SK-N-SH treated with all-trans-retinoic acid at 6 μM for 48 hours (cell line): ENCODE measurements around the gene PTTG2.
"Not testable (repeated sequence)": the region's sequence is repeated elsewhere in the genome, so short reads cannot be mapped to it uniquely, and the experiment has no call there.

Experiments
- ATAC-seq: fragments of 200-7000 bp; cut with Tn5 transposase; 3 replicates; pipeline ENCODE4 v1.9.1; 2020; ENCODE audit warnings: mild to moderate bottlenecking, moderate library complexity
- ARNTL ChIP-seq: fragments of 450-650 bp; formaldehyde crosslinking; IDR thresholded peaks from 2 replicates; pipeline ENCODE4 v1.5.0; 2020; ENCODE audit warnings: low read depth, mild to moderate bottlenecking, moderate library complexity, borderline replicate concordance
- BACH2 ChIP-seq: fragments of 250-450 bp; sonication (Bioruptor Pico); IDR thresholded peaks from 2 replicates; pipeline ENCODE4 v1.9.0; 2021; ENCODE audit warnings: mild to moderate bottlenecking, borderline replicate concordance
- CSDC2 ChIP-seq: fragments of 250-450 bp; sonication (Bioruptor Pico); IDR thresholded peaks from 2 replicates; pipeline ENCODE4 v1.5.0; 2020; ENCODE audit warnings: mild to moderate bottlenecking, moderate library complexity
- ESRRG ChIP-seq: fragments of 250-450 bp; sonication (Bioruptor Pico); IDR thresholded peaks from 2 replicates; pipeline ENCODE4 v1.6.1; 2021; ENCODE audit warnings: mild to moderate bottlenecking
- GLIS3 ChIP-seq: fragments of 250-450 bp; sonication (Bioruptor Pico); IDR thresholded peaks from 2 replicates; pipeline ENCODE4 v1.5.0; 2020; ENCODE audit warnings: mild to moderate bottlenecking, moderate library complexity
- ISL1 ChIP-seq: fragments of 250-450 bp; sonication (Bioruptor Pico); IDR thresholded peaks from 2 replicates; pipeline ENCODE4 v2.1.2; 2022; ENCODE audit warnings: mild to moderate bottlenecking, moderate library complexity
- OSR1 ChIP-seq: fragments of 250-450 bp; sonication (Bioruptor Pico); IDR thresholded peaks from 2 replicates; pipeline ENCODE4 v1.8.0; 2022; ENCODE audit warnings: moderate library complexity, mild to moderate bottlenecking, inconsistent platforms
- PPARA ChIP-seq: fragments of 250-450 bp; sonication (Bioruptor Pico); IDR thresholded peaks from 2 replicates; pipeline ENCODE4 v1.5.0; 2020; ENCODE audit warnings: mild to moderate bottlenecking, borderline replicate concordance
- RARB ChIP-seq: fragments of 250-450 bp; sonication (Bioruptor Pico); IDR thresholded peaks from 2 replicates; pipeline ENCODE4 v1.8.0; 2021; ENCODE audit warnings: mild to moderate bottlenecking, moderate library complexity
- SNAI2 ChIP-seq: fragments of 250-450 bp; sonication (Bioruptor Pico); IDR thresholded peaks from 2 replicates; pipeline ENCODE4 v1.5.0; 2020; ENCODE audit warnings: mild to moderate bottlenecking, moderate library complexity
- TCF4 ChIP-seq: fragments of 250-450 bp; sonication (Bioruptor Pico); IDR thresholded peaks from 2 replicates; pipeline ENCODE4 v1.8.0; 2021; ENCODE audit warnings: mild to moderate bottlenecking, moderate library complexity, borderline replicate concordance
- TOX ChIP-seq: fragments of 250-450 bp; sonication (Bioruptor Pico); IDR thresholded peaks from 2 replicates; pipeline ENCODE4 v1.8.0; 2021; ENCODE audit warnings: mild to moderate bottlenecking, moderate library complexity, borderline replicate concordance
- ZC3H10 ChIP-seq: fragments of 250-450 bp; sonication (Bioruptor Pico); IDR thresholded peaks from 2 replicates; pipeline ENCODE4 v1.5.1; 2021; ENCODE audit warnings: mild to moderate bottlenecking, moderate library complexity
- ZFP30 ChIP-seq: fragments of 450-650 bp; formaldehyde crosslinking; IDR thresholded peaks from 2 replicates; pipeline ENCODE4 v1.5.0; 2022; ENCODE audit warnings: mild to moderate bottlenecking, moderate library complexity
- ZNF70 ChIP-seq: fragments of 450-650 bp; formaldehyde crosslinking; IDR thresholded peaks from 2 replicates; pipeline ENCODE4 v1.5.0; 2020; ENCODE audit warnings: mild to moderate bottlenecking, moderate library complexity
- ZNF8 ChIP-seq: fragments of 450-650 bp; formaldehyde crosslinking; IDR thresholded peaks from 2 replicates; pipeline ENCODE4 v1.5.0; 2020; ENCODE audit warnings: mild to moderate bottlenecking, moderate library complexity
- TF ChIP-seq, protein P1 (sequence below): fragments of 250-450 bp; sonication (Bioruptor Pico); IDR thresholded peaks from 2 replicates; pipeline ENCODE4 v1.8.0; 2021; ENCODE audit warnings: low read depth, mild to moderate bottlenecking, moderate library complexity, borderline replicate concordance
- TF ChIP-seq, protein P2 (sequence below): fragments of 250-450 bp; sonication (Bioruptor Pico); IDR thresholded peaks from 2 replicates; pipeline ENCODE4 v1.5.1; 2020; ENCODE audit warnings: low read depth, mild to moderate bottlenecking, moderate library complexity
- TF ChIP-seq, protein P3 (sequence below): fragments of 250-450 bp; sonication (Bioruptor Pico); IDR thresholded peaks from 2 replicates; pipeline ENCODE4 v1.5.1; 2021; ENCODE audit warnings: mild to moderate bottlenecking, moderate library complexity
- TF ChIP-seq, protein P4 (sequence below): fragments of 250-450 bp; sonication (Bioruptor Pico); IDR thresholded peaks from 2 replicates; pipeline ENCODE4 v1.8.0; 2020; ENCODE audit warnings: mild to moderate bottlenecking, moderate library complexity, borderline replicate concordance

PTTG2 gene

DNA sequence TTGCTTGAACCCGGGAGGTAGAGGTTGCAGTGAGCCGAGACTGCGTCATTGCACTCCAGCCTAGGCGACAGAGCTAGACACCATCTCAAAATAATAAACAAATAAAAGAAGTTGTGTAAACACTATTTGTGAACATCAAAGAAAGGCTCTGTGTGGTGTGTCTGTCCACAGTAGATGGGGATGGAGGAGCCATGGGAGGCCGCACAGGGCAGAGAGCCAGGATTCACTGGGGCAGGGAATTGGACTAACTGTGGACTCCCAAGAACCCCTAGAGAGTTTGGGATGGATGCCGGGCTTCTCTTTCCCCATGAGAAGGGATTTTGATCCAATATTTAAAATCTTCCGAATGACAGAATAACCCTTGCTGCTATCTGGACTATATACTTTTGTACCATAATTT, 42.8 kb upstream of the PTTG2 start:
- no peak for ATAC-seq
- no peak for TF ChIP-seq ARNTL

DNA sequence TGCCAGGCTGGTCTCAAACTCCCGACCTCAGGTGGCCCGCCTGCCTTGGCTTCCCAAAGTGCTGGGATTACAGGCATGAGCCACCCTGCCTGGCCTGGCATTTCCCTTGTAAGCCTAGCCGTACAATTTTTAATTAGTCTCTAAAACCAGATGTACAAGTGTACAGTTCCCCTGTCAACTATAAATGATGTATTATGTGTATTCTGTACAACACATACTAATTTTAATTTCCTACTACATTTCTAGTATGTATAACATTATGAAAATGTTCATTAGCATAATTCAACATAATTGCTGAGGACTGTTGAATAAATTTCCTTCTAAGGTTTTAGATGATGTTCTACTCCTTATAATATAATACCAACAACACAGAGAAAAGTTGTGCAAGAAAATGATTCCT, 41.5 kb upstream of the PTTG2 start:
- TF ChIP-seq TCF4 (CRISPR knock-in tag) (no peak), GLIS3 (CRISPR knock-in tag) (no peak)
- no peak for ATAC-seq

DNA sequence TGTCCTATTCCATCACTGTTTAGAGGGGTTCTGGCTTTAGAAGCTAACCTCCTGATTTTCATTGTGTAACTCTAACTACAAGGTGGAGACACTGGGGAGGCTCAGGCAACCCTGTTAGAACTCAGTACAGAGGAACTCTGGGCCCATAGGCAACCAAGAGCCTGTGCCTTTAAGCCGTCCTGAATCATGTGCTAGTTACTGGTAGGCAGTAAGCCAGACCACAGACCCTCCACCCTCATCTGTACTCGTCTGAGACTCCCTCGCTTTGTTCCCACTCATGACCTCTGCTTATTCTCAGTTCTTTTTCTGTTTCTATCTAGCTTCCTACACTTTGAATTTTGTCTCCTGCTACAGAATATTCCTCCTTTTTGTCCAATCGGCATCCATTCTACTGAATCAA, 37.9 kb upstream of the PTTG2 start:
- TF ChIP-seq BACH2 (CRISPR knock-in tag) (no peak), SNAI2 (CRISPR knock-in tag) (no peak), CSDC2 (no peak)
- TF ChIP-seq, protein P1, sequence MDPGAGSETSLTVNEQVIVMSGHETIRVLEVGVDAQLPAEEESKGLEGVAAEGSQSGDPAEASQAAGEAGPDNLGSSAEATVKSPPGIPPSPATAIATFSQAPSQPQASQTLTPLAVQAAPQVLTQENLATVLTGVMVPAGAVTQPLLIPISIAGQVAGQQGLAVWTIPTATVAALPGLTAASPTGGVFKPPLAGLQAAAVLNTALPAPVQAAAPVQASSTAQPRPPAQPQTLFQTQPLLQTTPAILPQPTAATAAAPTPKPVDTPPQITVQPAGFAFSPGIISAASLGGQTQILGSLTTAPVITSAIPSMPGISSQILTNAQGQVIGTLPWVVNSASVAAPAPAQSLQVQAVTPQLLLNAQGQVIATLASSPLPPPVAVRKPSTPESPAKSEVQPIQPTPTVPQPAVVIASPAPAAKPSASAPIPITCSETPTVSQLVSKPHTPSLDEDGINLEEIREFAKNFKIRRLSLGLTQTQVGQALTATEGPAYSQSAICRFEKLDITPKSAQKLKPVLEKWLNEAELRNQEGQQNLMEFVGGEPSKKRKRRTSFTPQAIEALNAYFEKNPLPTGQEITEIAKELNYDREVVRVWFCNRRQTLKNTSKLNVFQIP (CRISPR knock-in tag) = no peak

DNA sequence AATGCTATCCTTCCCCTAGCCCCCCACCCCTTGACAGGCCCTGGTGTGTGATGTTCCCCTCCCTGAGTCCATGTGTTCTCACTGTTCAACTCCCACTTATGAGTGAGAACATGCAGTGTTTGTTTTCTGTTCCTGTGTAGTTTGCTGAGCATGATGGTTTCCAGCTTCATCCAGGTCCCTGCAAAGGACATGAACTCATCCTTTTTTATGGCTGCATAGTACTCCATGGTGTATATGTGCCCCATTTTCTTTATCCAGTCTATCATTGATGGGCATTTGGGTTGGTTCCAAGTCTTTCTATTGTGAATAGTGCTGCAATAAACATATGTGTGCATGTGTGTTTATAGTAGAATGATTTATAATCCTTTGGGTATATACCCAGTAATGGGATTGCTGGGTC, 37.1 kb upstream of the PTTG2 start:
- not testable (repeated sequence) for ATAC-seq

More for the DNA sequence above, 37.9 kb upstream of the PTTG2 start:
- ATAC-seq = no peak

DNA sequence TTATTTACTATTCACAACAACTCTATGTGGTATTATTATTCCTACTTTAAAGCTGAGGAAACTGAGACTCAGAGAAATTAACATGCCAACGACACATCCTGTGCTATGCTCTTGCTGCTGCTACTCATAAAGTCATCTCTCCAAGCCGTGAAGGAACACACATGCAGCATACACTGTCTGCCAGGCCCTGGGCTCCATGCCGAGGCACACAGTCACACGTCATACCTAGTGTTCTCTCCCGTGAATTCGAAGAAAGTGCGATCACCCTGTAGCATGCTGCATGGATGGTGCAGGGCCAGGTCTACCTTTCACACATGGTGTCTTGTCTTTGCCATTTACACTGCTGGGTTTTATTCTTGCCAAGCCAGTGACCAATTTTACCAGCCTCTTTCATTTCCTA, 35.3 kb upstream of the PTTG2 start:
- no peak for TF ChIP-seq ESRRG
- TF ChIP-seq, protein P2, sequence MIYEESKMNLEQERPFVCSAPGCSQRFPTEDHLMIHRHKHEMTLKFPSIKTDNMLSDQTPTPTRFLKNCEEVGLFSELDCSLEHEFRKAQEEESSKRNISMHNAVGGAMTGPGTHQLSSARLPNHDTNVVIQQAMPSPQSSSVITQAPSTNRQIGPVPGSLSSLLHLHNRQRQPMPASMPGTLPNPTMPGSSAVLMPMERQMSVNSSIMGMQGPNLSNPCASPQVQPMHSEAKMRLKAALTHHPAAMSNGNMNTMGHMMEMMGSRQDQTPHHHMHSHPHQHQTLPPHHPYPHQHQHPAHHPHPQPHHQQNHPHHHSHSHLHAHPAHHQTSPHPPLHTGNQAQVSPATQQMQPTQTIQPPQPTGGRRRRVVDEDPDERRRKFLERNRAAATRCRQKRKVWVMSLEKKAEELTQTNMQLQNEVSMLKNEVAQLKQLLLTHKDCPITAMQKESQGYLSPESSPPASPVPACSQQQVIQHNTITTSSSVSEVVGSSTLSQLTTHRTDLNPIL (CRISPR knock-in tag) = no peak
- TF ChIP-seq OSR1 = no peak
- no peak for TF ChIP-seq SNAI2 (CRISPR knock-in tag)
- TF ChIP-seq ZNF8 = no peak
- no peak for ATAC-seq

DNA sequence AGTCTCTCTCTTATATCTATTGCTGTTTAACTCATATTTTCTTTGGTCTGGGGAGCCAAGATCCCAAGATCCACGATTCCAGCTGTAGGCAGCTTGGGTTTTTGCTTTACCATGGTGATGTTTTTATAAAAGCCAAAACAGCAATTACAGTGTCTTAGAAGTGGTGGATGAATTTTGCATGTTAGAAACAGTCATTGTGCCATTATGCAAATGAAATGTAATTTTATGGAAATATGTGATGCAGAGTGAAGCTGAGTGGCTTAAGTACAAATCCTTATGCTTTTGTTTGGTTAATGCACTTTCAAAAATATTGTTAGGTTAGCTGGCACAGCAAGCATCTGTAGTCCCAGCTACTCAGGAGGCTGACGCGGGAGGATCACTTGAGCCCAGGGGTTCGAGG, 32.8 kb upstream of the PTTG2 start:
- no peak for TF ChIP-seq ZNF8
- TF ChIP-seq OSR1 = no peak
- TF ChIP-seq TCF4 (CRISPR knock-in tag) = no peak
- no peak for TF ChIP-seq ESRRG
- TF ChIP-seq ISL1 (CRISPR knock-in tag) = no peak
- TF ChIP-seq, protein P2 (CRISPR knock-in tag) = no peak
- TF ChIP-seq BACH2 (CRISPR knock-in tag) = no peak
- TF ChIP-seq TOX (CRISPR knock-in tag) = no peak
- TF ChIP-seq ZNF70 (CRISPR knock-in tag) = no peak
- TF ChIP-seq, protein P3, sequence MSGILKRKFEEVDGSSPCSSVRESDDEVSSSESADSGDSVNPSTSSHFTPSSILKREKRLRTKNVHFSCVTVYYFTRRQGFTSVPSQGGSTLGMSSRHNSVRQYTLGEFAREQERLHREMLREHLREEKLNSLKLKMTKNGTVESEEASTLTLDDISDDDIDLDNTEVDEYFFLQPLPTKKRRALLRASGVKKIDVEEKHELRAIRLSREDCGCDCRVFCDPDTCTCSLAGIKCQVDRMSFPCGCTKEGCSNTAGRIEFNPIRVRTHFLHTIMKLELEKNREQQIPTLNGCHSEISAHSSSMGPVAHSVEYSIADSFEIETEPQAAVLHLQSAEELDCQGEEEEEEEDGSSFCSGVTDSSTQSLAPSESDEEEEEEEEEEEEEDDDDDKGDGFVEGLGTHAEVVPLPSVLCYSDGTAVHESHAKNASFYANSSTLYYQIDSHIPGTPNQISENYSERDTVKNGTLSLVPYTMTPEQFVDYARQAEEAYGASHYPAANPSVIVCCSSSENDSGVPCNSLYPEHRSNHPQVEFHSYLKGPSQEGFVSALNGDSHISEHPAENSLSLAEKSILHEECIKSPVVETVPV = no peak
- TF ChIP-seq RARB (CRISPR knock-in tag) = no peak
- TF ChIP-seq ARNTL = no peak
- TF ChIP-seq SNAI2 (CRISPR knock-in tag) = no peak
- TF ChIP-seq, protein P1 (CRISPR knock-in tag) = no peak
- TF ChIP-seq GLIS3 (CRISPR knock-in tag) = no peak
- no peak for TF ChIP-seq ZC3H10 (CRISPR knock-in tag)
- no peak for TF ChIP-seq ZFP30
- no peak for TF ChIP-seq CSDC2
- TF ChIP-seq, protein P4, sequence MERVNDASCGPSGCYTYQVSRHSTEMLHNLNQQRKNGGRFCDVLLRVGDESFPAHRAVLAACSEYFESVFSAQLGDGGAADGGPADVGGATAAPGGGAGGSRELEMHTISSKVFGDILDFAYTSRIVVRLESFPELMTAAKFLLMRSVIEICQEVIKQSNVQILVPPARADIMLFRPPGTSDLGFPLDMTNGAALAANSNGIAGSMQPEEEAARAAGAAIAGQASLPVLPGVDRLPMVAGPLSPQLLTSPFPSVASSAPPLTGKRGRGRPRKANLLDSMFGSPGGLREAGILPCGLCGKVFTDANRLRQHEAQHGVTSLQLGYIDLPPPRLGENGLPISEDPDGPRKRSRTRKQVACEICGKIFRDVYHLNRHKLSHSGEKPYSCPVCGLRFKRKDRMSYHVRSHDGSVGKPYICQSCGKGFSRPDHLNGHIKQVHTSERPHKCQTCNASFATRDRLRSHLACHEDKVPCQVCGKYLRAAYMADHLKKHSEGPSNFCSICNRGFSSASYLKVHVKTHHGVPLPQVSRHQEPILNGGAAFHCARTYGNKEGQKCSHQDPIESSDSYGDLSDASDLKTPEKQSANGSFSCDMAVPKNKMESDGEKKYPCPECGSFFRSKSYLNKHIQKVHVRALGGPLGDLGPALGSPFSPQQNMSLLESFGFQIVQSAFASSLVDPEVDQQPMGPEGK (CRISPR knock-in tag) = no peak
- no peak for TF ChIP-seq PPARA (CRISPR knock-in tag)
- TF ChIP-seq, all 23 proteins: peak for 0
- ATAC-seq = no peak
